HEK293 (cell line): ENCODE measurements around the gene UPK1A.

Source experiments
- CTCF ChIA-PET: fragments of 350-600 bp; formaldehyde crosslinking; extraction: SDS; loops from one replicate; lab custom pipeline; 2021; ENCODE audit warnings: antibody characterized with exemption; lab: Yijun Ruan, JAX
- POLR2A ChIA-PET: fragments of 300-600 bp; formaldehyde crosslinking; extraction: SDS; loops from one replicate; lab custom pipeline; 2020; ENCODE audit warnings: antibody characterized with exemption, inconsistent platforms; lab: Yijun Ruan, JAX
- H3K27ac ChIP-seq: fragments of 200-500 bp; sonication (Bioruptor generic); 2 replicates; pipeline ENCODE4 v1.5.1; 2014; ENCODE audit warnings: low read depth, low read length, control low read depth, inconsistent platforms; ENCODE audit errors: extremely low read depth
- H3K36me3 ChIP-seq, 2 experiments: fragments of 200-500 bp in 1 of 2; sonication (Bioruptor generic) in 1 of 2; 1 replicate in 1 of 2; 2 replicates in 1 of 2; pipeline ENCODE4 v1.5.1; 2014 to 2017; ENCODE audit warnings: inconsistent platforms in 2 of 2, low read length in 2 of 2; ENCODE audit not compliant: control insufficient read depth in 2 of 2, insufficient read depth in 1 of 2
- H3K4me1 ChIP-seq: fragments of 200-500 bp; sonication (Bioruptor generic); 2 replicates; pipeline ENCODE4 v1.5.1; 2014; ENCODE audit warnings: mild to moderate bottlenecking, low read length, inconsistent platforms; ENCODE audit not compliant: control insufficient read depth, insufficient read depth
- H3K4me3 ChIP-seq: 2 replicates; pipeline ENCODE4 v1.5.1; 2011; ENCODE audit warnings: low read depth, mild to moderate bottlenecking, control low read depth, low read length, moderate library complexity
- H3K9me3 ChIP-seq: fragments of 200-500 bp; sonication (Bioruptor generic); 2 replicates; pipeline ENCODE4 v1.5.1; 2014; ENCODE audit warnings: low read depth, low read length, inconsistent platforms; ENCODE audit not compliant: control insufficient read depth, insufficient read depth
- ATF2 ChIP-seq: fragments of 450-650 bp; formaldehyde crosslinking; IDR thresholded peaks from 2 replicates; pipeline ENCODE4 v1.5.1; 2016; ENCODE audit warnings: missing biosample characterization, missing genetic modification characterization, low read depth
- CTCF ChIP-seq: fragments of 450-650 bp; formaldehyde crosslinking; IDR thresholded peaks from 2 replicates; pipeline ENCODE4 v1.5.1; 2016; ENCODE audit warnings: missing biosample characterization, missing genetic modification characterization
- GLIS1 ChIP-seq: fragments of 450-650 bp; formaldehyde crosslinking; IDR thresholded peaks from 2 replicates; pipeline ENCODE4 v1.5.1; 2016; ENCODE audit warnings: missing biosample characterization, missing genetic modification characterization
- KLF1 ChIP-seq: fragments of 450-650 bp; formaldehyde crosslinking; IDR thresholded peaks from 2 replicates; pipeline ENCODE4 v1.5.1; 2016; ENCODE audit warnings: missing biosample characterization, missing genetic modification characterization
- KLF17 ChIP-seq: fragments of 450-650 bp; formaldehyde crosslinking; IDR thresholded peaks from 2 replicates; pipeline ENCODE4 v1.5.1; 2016; ENCODE audit warnings: missing biosample characterization, missing genetic modification characterization
- KLF9 ChIP-seq: fragments of 450-650 bp; formaldehyde crosslinking; IDR thresholded peaks from 2 replicates; pipeline ENCODE4 v1.5.1; 2016; ENCODE audit warnings: missing biosample characterization, missing genetic modification characterization, low read depth
- SETDB1 ChIP-seq: IDR thresholded peaks from one replicate; pipeline ENCODE4 v1.6.1; 2017; ENCODE audit warnings: mild to moderate bottlenecking, low read length, moderate library complexity, mixed read lengths; ENCODE audit not compliant: insufficient read length
- SP2 ChIP-seq: fragments of 450-650 bp; formaldehyde crosslinking; IDR thresholded peaks from 2 replicates; pipeline ENCODE4 v1.5.1; 2016; ENCODE audit warnings: missing biosample characterization, missing genetic modification characterization
- SP3 ChIP-seq: fragments of 450-650 bp; formaldehyde crosslinking; IDR thresholded peaks from 2 replicates; pipeline ENCODE4 v1.5.1; 2016; ENCODE audit warnings: missing biosample characterization, missing genetic modification characterization
- TRIM28 ChIP-seq: IDR thresholded peaks from 2 replicates; pipeline ENCODE4 v1.6.1; 2011; ENCODE audit warnings: low read length, control low read depth, borderline replicate concordance
- ZFHX2 ChIP-seq: fragments of 450-650 bp; formaldehyde crosslinking; conservative IDR thresholded peaks from 2 replicates; pipeline ENCODE4 v1.5.1; 2016; ENCODE audit warnings: missing biosample characterization, missing genetic modification characterization
- ZNF10 ChIP-seq: fragments of 450-650 bp; formaldehyde crosslinking; IDR thresholded peaks from 2 replicates; pipeline ENCODE4 v1.5.1; 2017; ENCODE audit warnings: missing biosample characterization, missing genetic modification characterization
- ZNF121 ChIP-seq: fragments of 450-650 bp; formaldehyde crosslinking; IDR thresholded peaks from 2 replicates; pipeline ENCODE4 v1.5.1; 2016; ENCODE audit warnings: missing biosample characterization, missing genetic modification characterization
- ZNF132 ChIP-seq: fragments of 450-650 bp; formaldehyde crosslinking; IDR thresholded peaks from 2 replicates; pipeline ENCODE4 v1.5.1; 2017; ENCODE audit warnings: missing biosample characterization, missing genetic modification characterization, borderline replicate concordance
- ZNF2 ChIP-seq: fragments of 450-650 bp; formaldehyde crosslinking; IDR thresholded peaks from 2 replicates; pipeline ENCODE4 v1.5.1; 2016; ENCODE audit warnings: missing biosample characterization, missing genetic modification characterization
- ZNF292 ChIP-seq: fragments of 450-650 bp; formaldehyde crosslinking; IDR thresholded peaks from 2 replicates; pipeline ENCODE4 v1.5.1; 2016; ENCODE audit warnings: low read depth, missing biosample characterization, missing genetic modification characterization, borderline replicate concordance
- ZNF416 ChIP-seq: fragments of 450-650 bp; formaldehyde crosslinking; IDR thresholded peaks from 2 replicates; pipeline ENCODE4 v1.5.1; 2016; ENCODE audit warnings: missing biosample characterization, missing genetic modification characterization
- ZNF433 ChIP-seq: fragments of 450-650 bp; formaldehyde crosslinking; IDR thresholded peaks from 2 replicates; pipeline ENCODE4 v1.5.1; 2016; ENCODE audit warnings: missing biosample characterization, missing genetic modification characterization, low read depth
- ZNF513 ChIP-seq: fragments of 450-650 bp; IDR thresholded peaks from 2 replicates; pipeline ENCODE4 v1.5.1; 2018; ENCODE audit warnings: missing biosample characterization, missing genetic modification characterization
- ZNF514 ChIP-seq: fragments of 450-650 bp; formaldehyde crosslinking; IDR thresholded peaks from 2 replicates; pipeline ENCODE4 v1.5.1; 2016; ENCODE audit warnings: missing biosample characterization, missing genetic modification characterization
- ZNF555 ChIP-seq: fragments of 450-650 bp; formaldehyde crosslinking; conservative IDR thresholded peaks from 2 replicates; pipeline ENCODE4 v1.5.1; 2017; ENCODE audit warnings: missing biosample characterization, mild to moderate bottlenecking, missing genetic modification characterization, inconsistent platforms
- ZNF558 ChIP-seq: fragments of 450-650 bp; formaldehyde crosslinking; IDR thresholded peaks from 2 replicates; pipeline ENCODE4 v1.5.1; 2016; ENCODE audit warnings: missing biosample characterization, missing genetic modification characterization
- ZNF624 ChIP-seq: fragments of 450-650 bp; formaldehyde crosslinking; IDR thresholded peaks from 2 replicates; pipeline ENCODE4 v1.5.1; 2017; ENCODE audit warnings: missing biosample characterization, missing genetic modification characterization
- ZNF76 ChIP-seq: fragments of 450-650 bp; formaldehyde crosslinking; IDR thresholded peaks from 2 replicates; pipeline ENCODE4; 2016; ENCODE audit warnings: low read depth, missing biosample characterization, missing genetic modification characterization, borderline replicate concordance
- ZNF791 ChIP-seq: fragments of 450-650 bp; formaldehyde crosslinking; IDR thresholded peaks from 2 replicates; pipeline ENCODE4 v1.5.1; 2016; ENCODE audit warnings: missing biosample characterization, missing genetic modification characterization
- ZNF792 ChIP-seq: fragments of 450-650 bp; formaldehyde crosslinking; IDR thresholded peaks from 2 replicates; pipeline ENCODE4 v1.5.1; 2016; ENCODE audit warnings: missing biosample characterization, missing genetic modification characterization
- ZSCAN16 ChIP-seq: fragments of 450-650 bp; formaldehyde crosslinking; IDR thresholded peaks from 2 replicates; pipeline ENCODE4 v1.5.1; 2016; ENCODE audit warnings: missing biosample characterization, missing genetic modification characterization

UPK1A gene

GRCh38 chr19:35633727-35634440, 32.4 kb upstream of the UPK1A start (continued):
- no peak for TF ChIP-seq KLF1 (tag by site-specific recombination)
- TF ChIP-seq ZNF416 (tag by site-specific recombination), result no peak
- TF ChIP-seq ZNF2, result no peak
- no peak for TF ChIP-seq ZNF624
- TF ChIP-seq ZNF10, result no peak
- no peak for TF ChIP-seq ZNF514
- no peak for TF ChIP-seq ZNF433 (tag by site-specific recombination)
- no peak for TF ChIP-seq CTCF
- TF ChIP-seq, all 188 proteins: peak for 0

GRCh38 chr19:35636651-35637050, 29.7 kb upstream of the UPK1A start:
- H3K4me3 ChIP-seq, result no peak overlapping the region
- H3K27ac ChIP-seq, result no peak overlapping the region
- no peaks in the 10 kb centered on the region for H3K9me3 ChIP-seq
- peaks cover 68 to 72% of the 10 kb centered on the region in 2 experiments for H3K36me3 ChIP-seq
- TF ChIP-seq KLF17 (tag by site-specific recombination) (no peak), ZNF121 (tag by site-specific recombination) (no peak), ZNF132 (tag by site-specific recombination) (no peak), ZNF792 (no peak), ZNF433 (tag by site-specific recombination) (no peak), SETDB1 (no peak), TRIM28 (no peak), ZNF555 (tag by site-specific recombination) (no peak), ZNF558 (tag by site-specific recombination) (no peak), ZNF76 (tag by site-specific recombination) (no peak), GLIS1 (no peak), ZNF292 (tag by site-specific recombination) (no peak)
- ChIA-PET POLR2A (interaction anchor here (0.7 to 3.3 kb wide), 3 partner anchors 8 to 13 kb away, joined by 4 to 30 read pairs (median 4); partner anchors contain the start of gene COX6B1), CTCF (interaction anchor here (0.5 to 0.6 kb wide), 2 partner anchors 92 to 494 kb away, joined by 3 to 5 read pairs; no protein-coding TSS in a partner anchor)
- H3K4me1 ChIP-seq, result peaks cover 10% of the 10 kb centered on the region; the same call in 1 of the 2 replicates

- Histone ChIP-seq H3K36me3 (peaks cover 63 to 67% of the 10 kb centered on the region in 2 experiments), H3K9me3 (no peaks in the 10 kb centered on the region), H3K4me3 (no peak overlapping the region), H3K4me1 (peaks cover 10% of the 10 kb centered on the region; the same call in 1 of the 2 replicates), H3K27ac (no peak overlapping the region)
- ChIA-PET CTCF (interaction anchor here (0.5 to 0.9 kb wide), 2 partner anchors 92 to 127 kb away, joined by 3 to 5 read pairs; no protein-coding TSS in a partner anchor), POLR2A (interaction anchor here (0.6 to 3.3 kb wide), 9 partner anchors 8 to 336 kb away, joined by 3 to 30 read pairs (median 4); partner anchors contain the start of genes COX6B1 and HAUS5)
- TF ChIP-seq KLF9 (tag by site-specific recombination) (no peak), ZNF513 (tag by site-specific recombination) (no peak), SP2 (tag by site-specific recombination) (no peak), ZSCAN16 (tag by site-specific recombination) (no peak), ATF2 (tag by site-specific recombination) (no peak), ZNF791 (tag by site-specific recombination) (no peak), SETDB1 (no peak), SP3 (no peak), ZFHX2 (tag by site-specific recombination) (no peak)
Observed at GRCh38 chr19:35637165-35637564, 29.2 kb upstream of the UPK1A start.
